Measurements from ENCODE around the gene ZNF827. TPM values are rescaled to one million over a fixed set of nuclear protein-coding genes. Genes with fewer than 3 reads are reported as not detected.

Gene ZNF827
- polyA plus RNA-seq, 1 donor from 2014 or later = 12.1 TPM

- TF ChIP-seq SMC3 (conservative IDR thresholded peaks at IDR 0.05; ENCODE audit: poor library complexity) (no peak), TAF1 (IDR thresholded peaks at IDR 0.05; ENCODE audit: low read depth) (no peak), MXI1 (conservative IDR thresholded peaks at IDR 0.05; ENCODE audit: poor library complexity, severe bottlenecking) (no peak), RAD21 (conservative IDR thresholded peaks at IDR 0.05) (no peak), EP300 (conservative IDR thresholded peaks at IDR 0.05; ENCODE audit: poor library complexity, severe bottlenecking) (no peak), CTCF (IDR thresholded peaks at IDR 0.05; ENCODE audit: poor library complexity, severe bottlenecking) (no peak), EZH2 (IDR thresholded peaks at IDR 0.05; ENCODE audit: borderline replicate concordance, insufficient read depth, low read length, poor library complexity, severe bottlenecking) (no peak), REST (IDR thresholded peaks at IDR 0.05; ENCODE audit: borderline replicate concordance) (no peak), POLR2AphosphoS5 (IDR thresholded peaks at IDR 0.05) (no peak)
- Histone ChIP-seq H3K4me3 (ENCODE audit: low read length) (no peak overlapping the region), H3K79me2 (replicated peaks; ENCODE audit: insufficient read depth, low read length) (no peaks in the 10 kb centered on the region), H3K9me2 (ENCODE audit: insufficient read depth, low read length) (no peaks in the 10 kb centered on the region), H3K4me2 (ENCODE audit: low read length) (no peak overlapping the region), H3K36me3 (ENCODE audit: insufficient read depth, low read length) (peaks cover 13% of the 10 kb centered on the region), H3K9me3 (ENCODE audit: low read length) (no peaks in the 10 kb centered on the region), H3K9ac (ENCODE audit: low read length) (no peak overlapping the region), H4K20me1 (ENCODE audit: insufficient read depth) (no peaks in the 10 kb centered on the region), H3F3A (ENCODE audit: insufficient read depth, low read length, poor library complexity, severe bottlenecking) (no peaks in the 10 kb centered on the region), H3K27ac (ENCODE audit: low read length) (no peak overlapping the region), H3K27me3 (ENCODE audit: insufficient read depth, low read depth, low read length) (no peaks in the 10 kb centered on the region), H2AFZ (ENCODE audit: low read depth, low read length) (no peak overlapping the region)
Measured at GRCh38 chr4:145769450-145770037, 169.1 kb downstream of the ZNF827 start.

- Histone ChIP-seq H3K27ac (ENCODE audit: low read length) (no peak overlapping the region), H3K9ac (ENCODE audit: low read length) (no peak overlapping the region), H2AFZ (ENCODE audit: low read depth, low read length) (no peak overlapping the region), H3K36me3 (ENCODE audit: insufficient read depth, low read length) (peaks cover 17% of the 10 kb centered on the region), H3K9me2 (ENCODE audit: insufficient read depth, low read length) (no peaks in the 10 kb centered on the region), H3K4me3 (ENCODE audit: low read length) (no peak overlapping the region), H3K9me3 (ENCODE audit: low read length) (no peaks in the 10 kb centered on the region), H3K27me3 (ENCODE audit: insufficient read depth, low read depth, low read length) (no peaks in the 10 kb centered on the region), H3K79me2 (replicated peaks; ENCODE audit: insufficient read depth, low read length) (no peaks in the 10 kb centered on the region), H3K4me2 (ENCODE audit: low read length) (no peak overlapping the region), H4K20me1 (ENCODE audit: insufficient read depth) (no peaks in the 10 kb centered on the region), H3F3A (ENCODE audit: insufficient read depth, low read length, poor library complexity, severe bottlenecking) (no peaks in the 10 kb centered on the region)
- TF ChIP-seq MXI1 (conservative IDR thresholded peaks at IDR 0.05; ENCODE audit: poor library complexity, severe bottlenecking) (no peak), POLR2AphosphoS5 (IDR thresholded peaks at IDR 0.05) (no peak), EZH2 (IDR thresholded peaks at IDR 0.05; ENCODE audit: borderline replicate concordance, insufficient read depth, low read length, poor library complexity, severe bottlenecking) (no peak), TAF1 (IDR thresholded peaks at IDR 0.05; ENCODE audit: low read depth) (no peak), EP300 (conservative IDR thresholded peaks at IDR 0.05; ENCODE audit: poor library complexity, severe bottlenecking) (no peak), RAD21 (conservative IDR thresholded peaks at IDR 0.05) (no peak), SMC3 (conservative IDR thresholded peaks at IDR 0.05; ENCODE audit: poor library complexity) (no peak), REST (IDR thresholded peaks at IDR 0.05; ENCODE audit: borderline replicate concordance) (no peak), CTCF (IDR thresholded peaks at IDR 0.05; ENCODE audit: poor library complexity, severe bottlenecking) (no peak)
Measured at GRCh38 chr4:145766273-145766672, 172.3 kb downstream of the ZNF827 start.

All from neural cell (in vitro differentiated cells).